GM19397 (cell line): ENCODE data around the gene DPYSL4.

Experiments used
- ATAC-seq: cut with Tn5 transposase; IDR thresholded peaks from one replicate; pipeline ENCODE4 v1.9.1; 2021; ENCODE audit warnings: mild to moderate bottlenecking, moderate library complexity; ENCODE audit not compliant: unreplicated experiment

Gene DPYSL4

GRCh38 chr10:132162590-132163277, 24.0 kb upstream of the DPYSL4 start:
- no peak for ATAC-seq

GRCh38 chr10:132163278-132163765, 23.4 kb upstream of the DPYSL4 start:
- ATAC-seq, result no peak

GRCh38 chr10:132163826-132164515, 22.8 kb upstream of the DPYSL4 start:
- ATAC-seq, result no peak

GRCh38 chr10:132164761-132165278, 21.9 kb upstream of the DPYSL4 start:
- ATAC-seq, result no peak

- ATAC-seq, result no peak
Measured at GRCh38 chr10:132165416-132165980, 21.2 kb upstream of the DPYSL4 start.

GRCh38 chr10:132166216-132166950, 20.4 kb upstream of the DPYSL4 start:
- no peak for ATAC-seq

- no peak for ATAC-seq
Measured at GRCh38 chr10:132167041-132167674, 19.6 kb upstream of the DPYSL4 start.

- no peak for ATAC-seq
Measured at GRCh38 chr10:132167976-132168375, 18.8 kb upstream of the DPYSL4 start.

- no peak for ATAC-seq
Measured at GRCh38 chr10:132168571-132169030, 18.1 kb upstream of the DPYSL4 start.

GRCh38 chr10:132169031-132169765, 17.6 kb upstream of the DPYSL4 start:
- no peak for ATAC-seq

GRCh38 chr10:132169766-132170560, 16.8 kb upstream of the DPYSL4 start:
- ATAC-seq, result no peak

- no peak for ATAC-seq
Measured at GRCh38 chr10:132170561-132171361, 16.0 kb upstream of the DPYSL4 start.

GRCh38 chr10:132172091-132173066, 14.4 kb upstream of the DPYSL4 start:
- ATAC-seq, result no peak

GRCh38 chr10:132173185-132173584, 13.6 kb upstream of the DPYSL4 start:
- ATAC-seq, result no peak

GRCh38 chr10:132174237-132174636, 12.5 kb upstream of the DPYSL4 start:
- no peak for ATAC-seq

GRCh38 chr10:132175408-132175807, 11.3 kb upstream of the DPYSL4 start:
- no peak for ATAC-seq
